H9 (cell line): ENCODE measurements around the gene NPHP1. TPM values are rescaled to one million over a fixed set of nuclear protein-coding genes. Genes with fewer than 3 reads are reported as not detected.
"Not testable (repeated sequence)": the region's sequence is repeated elsewhere in the genome, so short reads cannot be mapped to it uniquely, and the experiment has no call there.

ENCODE experiments used
- DNase-seq: peaks from one replicate; pipeline ENCODE4 v3.0.0-alpha.2; 2017
- H2AFZ ChIP-seq: one replicate; pipeline ENCODE4 v1.6.1; 2013; ENCODE audit warnings: mild to moderate bottlenecking, low read length, control low read depth, moderate library complexity
- H2AK5ac ChIP-seq: 2 replicates; pipeline ENCODE4 v1.6.1; 2013; ENCODE audit warnings: low read length, control low read depth, mixed read lengths; ENCODE audit not compliant: insufficient read length
- H2BK120ac ChIP-seq: one replicate; pipeline ENCODE4 v1.6.1; 2013; ENCODE audit warnings: low read depth, mild to moderate bottlenecking, low read length, control low read depth, inconsistent platforms; ENCODE audit not compliant: poor library complexity, severe bottlenecking
- H2BK12ac ChIP-seq: 2 replicates; pipeline ENCODE4 v1.6.1; 2013; ENCODE audit warnings: low read length, control low read depth, mixed read lengths, low read depth; ENCODE audit not compliant: insufficient read length
- H2BK15ac ChIP-seq: 2 replicates; pipeline ENCODE4 v1.6.1; 2013; ENCODE audit warnings: low read depth, low read length, control low read depth
- H2BK20ac ChIP-seq: one replicate; pipeline ENCODE4 v1.6.1; 2013; ENCODE audit warnings: low read depth, mild to moderate bottlenecking, low read length, control low read depth, inconsistent platforms; ENCODE audit not compliant: poor library complexity, severe bottlenecking
- H2BK5ac ChIP-seq: 2 replicates; pipeline ENCODE4 v1.6.1; 2013; ENCODE audit warnings: low read length, control low read depth, mixed read lengths; ENCODE audit not compliant: insufficient read length
- H3K14ac ChIP-seq: 2 replicates; pipeline ENCODE4 v1.6.1; 2013; ENCODE audit warnings: low read length, control low read depth; ENCODE audit not compliant: insufficient read depth
- H3K18ac ChIP-seq: 2 replicates; pipeline ENCODE4 v1.6.1; 2013; ENCODE audit warnings: low read depth, mild to moderate bottlenecking, mixed read lengths, low read length, control low read depth; ENCODE audit not compliant: insufficient read length
- H3K23ac ChIP-seq: 2 replicates; pipeline ENCODE4 v1.6.1; 2013; ENCODE audit warnings: low read length, control low read depth, mixed read lengths, low read depth; ENCODE audit not compliant: insufficient read length
- H3K23me2 ChIP-seq: 2 replicates; pipeline ENCODE4 v1.6.1; 2013; ENCODE audit warnings: low read depth, mild to moderate bottlenecking, mixed read lengths, low read length, control low read depth; ENCODE audit not compliant: insufficient read length, poor library complexity, severe bottlenecking
- H3K27ac ChIP-seq: 2 replicates; pipeline ENCODE4 v1.5.1; 2013; ENCODE audit warnings: low read length, control low read depth, mixed read lengths, low read depth; ENCODE audit not compliant: insufficient read length
- H3K27me3 ChIP-seq: 2 replicates; pipeline ENCODE4 v1.6.1; 2013; ENCODE audit warnings: low read length, control low read depth, inconsistent platforms; ENCODE audit not compliant: insufficient read depth
- H3K4ac ChIP-seq: 2 replicates; pipeline ENCODE4 v1.6.1; 2013; ENCODE audit warnings: low read depth, mild to moderate bottlenecking, control low read depth, inconsistent platforms, low read length, moderate library complexity
- H3K4me1 ChIP-seq: 2 replicates; pipeline ENCODE4 v1.6.1; 2013; ENCODE audit warnings: low read length, control low read depth, inconsistent platforms; ENCODE audit not compliant: insufficient read depth
- H3K4me2 ChIP-seq: 2 replicates; pipeline ENCODE4 v1.6.1; 2013; ENCODE audit warnings: low read length, control low read depth, mixed read lengths; ENCODE audit not compliant: insufficient read length, insufficient read depth
- H3K56ac ChIP-seq: 2 replicates; pipeline ENCODE4 v1.6.1; 2013; ENCODE audit warnings: low read depth, mild to moderate bottlenecking, mixed read lengths, low read length, control low read depth; ENCODE audit not compliant: insufficient read length
- H3K79me1 ChIP-seq: 2 replicates; pipeline ENCODE4 v1.6.1; 2013; ENCODE audit warnings: low read depth, mild to moderate bottlenecking, moderate library complexity, low read length, control low read depth, inconsistent platforms; ENCODE audit not compliant: insufficient read depth, poor library complexity, severe bottlenecking
- H3K79me2 ChIP-seq: 2 replicates; pipeline ENCODE4 v1.6.1; 2013; ENCODE audit warnings: low read length, control low read depth, inconsistent platforms; ENCODE audit not compliant: insufficient read depth
- H3K9ac ChIP-seq: 2 replicates; pipeline ENCODE4 v1.6.1; 2013; ENCODE audit warnings: low read length, control low read depth, mixed read lengths; ENCODE audit not compliant: insufficient read length; ENCODE audit errors: extremely low read depth
- H3K9me3 ChIP-seq: one replicate; pipeline ENCODE4 v1.6.1; 2013; ENCODE audit warnings: low read depth, low read length, inconsistent platforms; ENCODE audit not compliant: control insufficient read depth
- H3T11ph ChIP-seq: one replicate; pipeline ENCODE4 v1.6.1; 2013; ENCODE audit warnings: mild to moderate bottlenecking, low read length, control low read depth, inconsistent platforms
- H4K20me1 ChIP-seq: one replicate; pipeline ENCODE4 v1.6.1; 2013; ENCODE audit not compliant: control insufficient read depth, insufficient read length, insufficient read depth
- H4K5ac ChIP-seq: 2 replicates; pipeline ENCODE4 v1.6.1; 2013; ENCODE audit warnings: low read depth, mild to moderate bottlenecking, mixed read lengths, low read length, control low read depth; ENCODE audit not compliant: insufficient read length
- H4K8ac ChIP-seq: replicated peaks from 2 replicates; pipeline ENCODE4 v1.6.1; 2013; ENCODE audit warnings: low read length, control low read depth, mixed read lengths, low read depth; ENCODE audit not compliant: insufficient read length
- H4K91ac ChIP-seq: 2 replicates; pipeline ENCODE4 v1.6.1; 2013; ENCODE audit warnings: low read depth, mild to moderate bottlenecking, moderate library complexity, mixed read lengths, low read length, control low read depth; ENCODE audit not compliant: insufficient read length
- H3K27ac Mint-ChIP-seq, 3 experiments: 2 replicates in 2 of 3; 3 replicates in 1 of 3; pipeline ENCODE4 v1.8.0; 2020 to 2021; ENCODE audit warnings: mixed read lengths in 3 of 3, mild to moderate bottlenecking in 1 of 3, moderate library complexity in 1 of 3
- H3K27me3 Mint-ChIP-seq: 2 replicates; pipeline ENCODE4 v1.8.0; 2021; ENCODE audit warnings: low read depth, mild to moderate bottlenecking, moderate library complexity, mixed read lengths
- H3K36me3 Mint-ChIP-seq, 3 experiments: 2 replicates in 2 of 3; 3 replicates in 1 of 3; pipeline ENCODE4 v1.8.0; 2020 to 2021; ENCODE audit warnings: low read depth in 3 of 3, mixed read lengths in 3 of 3; ENCODE audit not compliant: insufficient read depth in 1 of 3
- H3K4me1 Mint-ChIP-seq, 2 experiments: 2 replicates each; pipeline ENCODE4 v1.8.0; 2020; ENCODE audit warnings: mixed read lengths in 2 of 2
- H3K4me3 Mint-ChIP-seq, 2 experiments: 2 replicates in 1 of 2; 3 replicates in 1 of 2; pipeline ENCODE4 v1.8.0; 2020 to 2021; ENCODE audit warnings: mild to moderate bottlenecking in 2 of 2, mixed read lengths in 2 of 2, moderate library complexity in 1 of 2
- H3K9me3 Mint-ChIP-seq, 2 experiments: 2 replicates in 1 of 2; 3 replicates in 1 of 2; pipeline ENCODE4 v1.8.0; 2020; ENCODE audit warnings: mild to moderate bottlenecking in 2 of 2, mixed read lengths in 2 of 2, moderate library complexity in 1 of 2
- WGBS: extraction: QIAGEN DNeasy Blood & Tissue Kit; methylation state at CpG from one replicate; pipeline ENCODE4 v1.1.7; 2013; ENCODE audit warnings: missing lambda C conversion rate, low lambda C conversion rate, mixed read lengths; ENCODE audit not compliant: insufficient read length; ENCODE audit errors: extremely low coverage; 5-methylcytosine and 5-hydroxymethylcytosine counted together
- total RNA-seq: library from RNA; stranded (reverse); gene quantifications from 2 replicates; pipeline ENCODE4 v1.2.1, GENCODE V29; 2021
- TF ChIP-seq, protein P1 (sequence below): fragments of 200-600 bp; sonication (generic); conservative IDR thresholded peaks from 3 replicates; pipeline ENCODE4 v1.8.0; 2021; ENCODE audit warnings: antibody characterized with exemption, mild to moderate bottlenecking

The NPHP1 gene
- total RNA-seq, 1 experiment from 2014 or later = 2.1 TPM

DNA sequence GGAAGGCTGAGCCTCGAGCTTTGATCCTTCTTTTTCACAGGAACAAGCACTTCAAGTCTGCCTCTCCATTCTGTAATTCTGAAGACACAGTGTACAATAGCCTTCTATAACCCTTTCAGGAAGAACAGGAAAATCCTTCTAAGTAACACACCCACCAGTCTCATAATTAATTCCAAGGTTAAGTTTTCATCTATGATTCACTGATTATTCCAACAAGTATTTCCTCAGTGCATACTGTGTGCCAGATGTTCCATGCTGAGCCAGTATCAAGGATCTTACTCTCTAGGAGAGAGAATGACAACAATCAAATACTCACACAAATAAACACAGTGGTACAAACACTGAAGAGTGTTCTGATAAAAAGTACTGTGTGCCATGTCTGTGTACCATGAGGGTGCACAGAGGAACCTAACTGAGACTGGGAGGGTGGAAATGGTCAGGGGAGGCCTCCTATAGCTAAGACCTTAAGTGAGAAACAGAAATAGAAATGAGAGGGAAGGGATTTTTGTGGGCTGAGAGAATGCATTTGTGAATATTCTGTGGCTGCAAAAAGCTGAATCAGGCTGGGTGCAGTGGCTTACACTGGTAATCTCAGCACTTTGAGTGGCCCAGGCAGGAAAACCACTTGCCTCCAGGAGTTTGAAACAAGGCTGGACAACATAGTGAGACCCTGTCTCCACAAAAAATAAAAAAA, 14.8 kb upstream of the NPHP1 start:
- Histone ChIP-seq H3K18ac (no peak overlapping the region), H3K9me3 (peaks cover 14% of the 10 kb centered on the region), H3K4ac (no peak overlapping the region), H2BK5ac (no peak overlapping the region), H3K4me1 (no peaks in the 10 kb centered on the region), H3K14ac (no peak overlapping the region), H4K5ac (no peak overlapping the region), H3K23me2 (no peaks in the 10 kb centered on the region), H3K4me2 (no peak overlapping the region), H3T11ph (no peak overlapping the region), H3K79me1 (no peaks in the 10 kb centered on the region), H3K79me2 (no peaks in the 10 kb centered on the region), H2BK12ac (no peak overlapping the region), H3K27me3 (no peaks in the 10 kb centered on the region), H3K56ac (no peak overlapping the region), H3K27ac (no peak overlapping the region), H4K91ac (no peak overlapping the region), H2BK120ac (no peak overlapping the region), H4K8ac (no peak overlapping the region), H2AFZ (no peak overlapping the region), H3K9ac (no peak overlapping the region), H3K23ac (no peak overlapping the region), H2BK20ac (no peak overlapping the region), H2BK15ac (no peak overlapping the region), H4K20me1 (no peaks in the 10 kb centered on the region), H2AK5ac (no peak overlapping the region)
- Mint-ChIP-seq H3K4me3 (no peak overlapping the region), H3K4me1 (peaks cover 11 to 12% of the 10 kb centered on the region in 2 experiments), H3K27ac (no peak overlapping the region), H3K27me3 (peaks cover 19% of the 10 kb centered on the region), H3K9me3 (peaks cover 27 to 40% of the 10 kb centered on the region in 2 experiments), H3K36me3 (peaks cover 10 to 18% (median 11%) of the 10 kb centered on the region in 3 experiments)
- TF ChIP-seq, protein P1, sequence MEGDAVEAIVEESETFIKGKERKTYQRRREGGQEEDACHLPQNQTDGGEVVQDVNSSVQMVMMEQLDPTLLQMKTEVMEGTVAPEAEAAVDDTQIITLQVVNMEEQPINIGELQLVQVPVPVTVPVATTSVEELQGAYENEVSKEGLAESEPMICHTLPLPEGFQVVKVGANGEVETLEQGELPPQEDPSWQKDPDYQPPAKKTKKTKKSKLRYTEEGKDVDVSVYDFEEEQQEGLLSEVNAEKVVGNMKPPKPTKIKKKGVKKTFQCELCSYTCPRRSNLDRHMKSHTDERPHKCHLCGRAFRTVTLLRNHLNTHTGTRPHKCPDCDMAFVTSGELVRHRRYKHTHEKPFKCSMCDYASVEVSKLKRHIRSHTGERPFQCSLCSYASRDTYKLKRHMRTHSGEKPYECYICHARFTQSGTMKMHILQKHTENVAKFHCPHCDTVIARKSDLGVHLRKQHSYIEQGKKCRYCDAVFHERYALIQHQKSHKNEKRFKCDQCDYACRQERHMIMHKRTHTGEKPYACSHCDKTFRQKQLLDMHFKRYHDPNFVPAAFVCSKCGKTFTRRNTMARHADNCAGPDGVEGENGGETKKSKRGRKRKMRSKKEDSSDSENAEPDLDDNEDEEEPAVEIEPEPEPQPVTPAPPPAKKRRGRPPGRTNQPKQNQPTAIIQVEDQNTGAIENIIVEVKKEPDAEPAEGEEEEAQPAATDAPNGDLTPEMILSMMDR = no peak
- WGBS = no CpG with 5 or more reads among the region's 1 CpG
- DNase-seq = no peak

DNA sequence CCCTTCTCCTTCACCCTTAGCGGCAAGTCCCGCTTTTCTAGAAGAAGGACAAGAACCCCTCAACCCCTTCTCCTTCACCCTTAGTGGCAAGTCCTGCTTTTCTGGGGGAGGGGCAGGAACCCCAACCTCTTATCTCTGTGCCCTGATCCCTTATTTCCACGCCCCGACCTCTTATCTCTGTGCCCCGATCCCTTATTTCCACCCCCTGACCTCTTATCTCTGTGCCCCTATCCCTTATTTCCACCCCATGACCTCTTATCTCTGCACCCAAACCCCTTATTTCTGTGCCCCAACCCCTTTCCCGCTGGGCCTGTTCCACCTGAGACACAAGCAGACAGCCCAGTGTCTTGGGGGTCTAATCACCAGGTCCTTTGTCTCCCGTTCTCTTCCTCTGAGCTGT, 14.1 kb upstream of the NPHP1 start:
- not testable (repeated sequence) for H4K8ac ChIP-seq, H2BK12ac ChIP-seq, H3K23ac ChIP-seq, H2BK20ac ChIP-seq, H4K91ac ChIP-seq, H3K18ac ChIP-seq, H3K79me1 ChIP-seq, H4K20me1 ChIP-seq, H3K9ac ChIP-seq, H2BK15ac ChIP-seq, DNase-seq, H3K27ac Mint-ChIP-seq, H2AK5ac ChIP-seq, H2BK120ac ChIP-seq, H3K14ac ChIP-seq, H3K4me2 ChIP-seq, H3K4me1 ChIP-seq, H2AFZ ChIP-seq, H3K23me2 ChIP-seq, H3K56ac ChIP-seq, H4K5ac ChIP-seq, H3K27ac ChIP-seq, H3K27me3 ChIP-seq, H3K4me3 Mint-ChIP-seq, H3T11ph ChIP-seq, H3K79me2 ChIP-seq, H3K4ac ChIP-seq, H2BK5ac ChIP-seq
- H3K4me1 Mint-ChIP-seq = peaks cover 11 to 12% of the 10 kb centered on the region in 2 experiments
- H3K36me3 Mint-ChIP-seq = peaks cover 10 to 19% (median 11%) of the 10 kb centered on the region in 3 experiments
- WGBS = no CpG with 5 or more reads among the region's 7 CpGs
- H3K27me3 Mint-ChIP-seq = peaks cover 19% of the 10 kb centered on the region
- peaks cover 29 to 47% of the 10 kb centered on the region in 2 experiments for H3K9me3 Mint-ChIP-seq
- H3K9me3 ChIP-seq = peaks cover 14% of the 10 kb centered on the region
